Tibial nerve (tissue), 4 donors: ENCODE results near the gene ACOT8. TPM values are rescaled to one million over a fixed set of nuclear protein-coding genes. Genes with fewer than 3 reads are reported as not detected.

Source experiments
- DNase-seq, 2 donors: peaks; one replicate each; pipeline ENCODE4 v3.0.0-alpha.2; 2019; ENCODE audit warnings: low spot score in 2 of 2
- H3K27ac ChIP-seq, 4 donors: fragments of 200-600 bp; sonication (generic) in 3 of 4; one replicate each; pipeline ENCODE4 v1.5.1; 2017 to 2019; ENCODE audit warnings: mild to moderate bottlenecking in 1 of 4
- H3K27me3 ChIP-seq, 2 donors: fragments of 200-600 bp; sonication (generic) in 1 of 2; one replicate each; pipeline versions ENCODE4 v1.5.1 to v1.6.0; 2017 to 2019
- H3K36me3 ChIP-seq, 3 donors: fragments of 200-600 bp; sonication (generic); one replicate each; pipeline ENCODE4 v1.5.1; 2018 to 2019
- H3K4me1 ChIP-seq, 4 donors: fragments of 200-600 bp; sonication (generic) in 3 of 4; one replicate each; pipeline ENCODE4 v1.5.1; 2017 to 2019
- H3K4me3 ChIP-seq, 4 donors: fragments of 200-600 bp; sonication (generic) in 3 of 4; one replicate each; pipeline ENCODE4 v1.5.1; 2017 to 2019; ENCODE audit warnings: mild to moderate bottlenecking in 1 of 4, moderate library complexity in 1 of 4
- H3K9me3 ChIP-seq, 4 donors: fragments of 200-600 bp; sonication (generic) in 3 of 4; one replicate each; pipeline ENCODE4 v1.5.1; 2017 to 2019
- EP300 ChIP-seq, 2 donors: sonication (generic); formaldehyde crosslinking; IDR thresholded peaks; one replicate each; pipeline ENCODE4 v1.6.1; 2017; ENCODE audit warnings: antibody characterized with exemption in 2 of 2, mild to moderate bottlenecking in 1 of 2
- POLR2A ChIP-seq, 2 donors: fragments of 450-650 bp; IDR thresholded peaks; one replicate each; pipeline ENCODE4 v1.6.1; 2017; ENCODE audit warnings: antibody characterized with exemption in 2 of 2, mild to moderate bottlenecking in 2 of 2, moderate library complexity in 2 of 2
- WGBS, 2 donors: methylation state at CpG; one replicate each; pipeline ENCODE4 v1.1.5; 2018; 5-methylcytosine and 5-hydroxymethylcytosine counted together
- total RNA-seq, 4 donors: library from RNA; depleted of rRNA; stranded (reverse); fragments of >200 nt; gene quantifications; one replicate each; pipeline ENCODE4 v1.1.0, GENCODE V29; 2016
- TF ChIP-seq, protein P1 (sequence below), 5 experiments: fragments of 200-600 bp in 3 of 5; fragments of 450-650 bp in 2 of 5; sonication (generic) in 3 of 5; IDR thresholded peaks; one replicate each; pipeline ENCODE4 v1.5.1; 2016 to 2019; ENCODE audit warnings: antibody characterized with exemption in 5 of 5, mild to moderate bottlenecking in 3 of 5, moderate library complexity in 2 of 5

Gene ACOT8
- total RNA-seq, 4 donors from 2014 or later, result 44.4 to 58.4 (median 52.5) TPM

DNA sequence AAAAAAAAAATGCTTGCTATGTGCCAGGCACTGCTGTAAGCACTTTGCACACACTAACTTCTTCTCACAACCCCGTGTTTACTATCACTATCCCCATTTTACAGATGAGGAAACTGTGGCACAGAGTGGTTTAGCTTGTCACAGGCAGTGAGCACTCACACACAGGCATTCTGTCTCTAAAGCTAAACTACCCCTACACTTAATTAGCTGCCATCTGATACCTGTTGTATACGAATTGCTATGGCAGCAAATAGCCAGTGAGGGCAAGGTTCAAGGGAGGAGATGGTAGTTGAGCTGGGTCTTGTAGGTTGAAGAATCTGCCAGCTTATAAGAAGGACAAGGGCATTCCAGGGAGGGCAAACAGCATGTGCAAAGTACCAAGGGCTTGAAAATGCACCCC is 35.2 kb downstream of the ACOT8 start:
- Histone ChIP-seq H3K9me3 (no peaks in the 10 kb centered on the region), H3K4me1 (peaks cover 0 to 50% (median 14%) of the 10 kb centered on the region in 4 donors), H3K27ac (no peak overlapping the region)

DNA sequence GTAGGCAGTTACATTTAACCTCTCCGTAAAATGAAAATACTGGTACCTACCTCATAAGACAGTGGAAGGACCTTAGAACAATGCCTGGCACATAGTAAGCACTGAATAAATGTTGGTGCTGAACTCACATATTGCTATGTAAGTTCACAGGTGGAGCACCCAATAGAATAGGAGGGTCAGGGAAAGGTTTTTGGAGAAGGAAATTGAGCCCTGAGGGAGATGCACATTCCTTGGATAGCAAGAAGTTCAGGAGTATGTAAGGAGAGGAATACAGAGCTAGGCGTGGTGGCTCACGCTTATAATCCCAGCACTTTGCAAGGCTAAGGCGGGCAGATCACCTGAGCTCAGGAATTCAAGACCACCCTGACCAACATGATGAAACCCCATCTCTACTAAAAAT is 37.7 kb downstream of the ACOT8 start:
- no peaks in the 10 kb centered on the region for H3K9me3 ChIP-seq
- no peak for TF ChIP-seq EP300 (IDR thresholded peaks at IDR 0.05)
- TF ChIP-seq, protein P1, sequence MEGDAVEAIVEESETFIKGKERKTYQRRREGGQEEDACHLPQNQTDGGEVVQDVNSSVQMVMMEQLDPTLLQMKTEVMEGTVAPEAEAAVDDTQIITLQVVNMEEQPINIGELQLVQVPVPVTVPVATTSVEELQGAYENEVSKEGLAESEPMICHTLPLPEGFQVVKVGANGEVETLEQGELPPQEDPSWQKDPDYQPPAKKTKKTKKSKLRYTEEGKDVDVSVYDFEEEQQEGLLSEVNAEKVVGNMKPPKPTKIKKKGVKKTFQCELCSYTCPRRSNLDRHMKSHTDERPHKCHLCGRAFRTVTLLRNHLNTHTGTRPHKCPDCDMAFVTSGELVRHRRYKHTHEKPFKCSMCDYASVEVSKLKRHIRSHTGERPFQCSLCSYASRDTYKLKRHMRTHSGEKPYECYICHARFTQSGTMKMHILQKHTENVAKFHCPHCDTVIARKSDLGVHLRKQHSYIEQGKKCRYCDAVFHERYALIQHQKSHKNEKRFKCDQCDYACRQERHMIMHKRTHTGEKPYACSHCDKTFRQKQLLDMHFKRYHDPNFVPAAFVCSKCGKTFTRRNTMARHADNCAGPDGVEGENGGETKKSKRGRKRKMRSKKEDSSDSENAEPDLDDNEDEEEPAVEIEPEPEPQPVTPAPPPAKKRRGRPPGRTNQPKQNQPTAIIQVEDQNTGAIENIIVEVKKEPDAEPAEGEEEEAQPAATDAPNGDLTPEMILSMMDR (IDR thresholded peaks at IDR 0.05), result no peak
- TF ChIP-seq POLR2A (IDR thresholded peaks at IDR 0.05), result no peak
- no peak overlapping the region for H3K27ac ChIP-seq
- H3K27me3 ChIP-seq, result peaks cover 0 to 26% of the 10 kb centered on the region in 2 donors
- WGBS, 2 donors, result 91 to 99% methylated on average over 4 of the region's 4 CpGs
- H3K36me3 ChIP-seq, result no peaks in the 10 kb centered on the region
- no peak for DNase-seq
- H3K4me1 ChIP-seq, result peaks cover 0 to 39% (median 10%) of the 10 kb centered on the region in 4 donors
- H3K4me3 ChIP-seq, result no peak overlapping the region

More for the DNA sequence above, 35.2 kb downstream of the ACOT8 start:
- TF ChIP-seq POLR2A (IDR thresholded peaks at IDR 0.05) (no peak), EP300 (IDR thresholded peaks at IDR 0.05) (no peak)
- TF ChIP-seq, protein P1 (IDR thresholded peaks at IDR 0.05), result no peak
- Histone ChIP-seq H3K4me3 (no peak overlapping the region), H3K27me3 (peaks cover 0 to 28% of the 10 kb centered on the region in 2 donors), H3K36me3 (no peaks in the 10 kb centered on the region)
- DNase-seq, result no peak
- WGBS, 2 donors, result 74% methylated on average over 2 of the region's 2 CpGs

DNA sequence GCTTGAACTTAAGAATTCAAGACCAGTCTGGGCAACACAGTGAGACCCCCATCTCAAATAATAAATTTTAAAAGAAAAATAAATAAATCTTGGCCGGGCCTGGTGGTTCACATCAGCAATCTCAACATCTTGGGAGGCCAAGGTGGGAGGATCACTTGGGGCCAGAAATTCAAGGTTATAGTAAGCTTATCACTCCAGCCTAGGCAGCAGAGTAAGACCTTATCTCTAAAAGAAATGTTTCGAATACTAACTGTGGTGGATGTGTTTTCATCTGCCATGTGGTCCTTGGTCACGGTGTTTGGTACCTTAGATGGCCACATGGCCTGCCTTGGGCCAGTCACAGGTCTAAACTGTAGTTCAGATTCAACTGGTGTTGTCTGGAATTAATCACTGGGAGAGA is 39.0 kb downstream of the ACOT8 start:
- no peak for DNase-seq
- Histone ChIP-seq H3K9me3 (no peaks in the 10 kb centered on the region), H3K4me1 (peaks cover 0 to 29% (median 3%) of the 10 kb centered on the region in 4 donors), H3K36me3 (no peaks in the 10 kb centered on the region), H3K27me3 (peaks cover 0 to 13% of the 10 kb centered on the region in 2 donors), H3K27ac (peak overlapping the region; percentile 37 to 82 (median 62)), H3K4me3 (no peak overlapping the region)
- TF ChIP-seq, protein P1 (IDR thresholded peaks at IDR 0.05), result no peak
- TF ChIP-seq POLR2A (IDR thresholded peaks at IDR 0.05) (no peak), EP300 (IDR thresholded peaks at IDR 0.05) (no peak)
- WGBS, 2 donors, result 68 to 89% methylated on average over 3 of the region's 3 CpGs

DNA sequence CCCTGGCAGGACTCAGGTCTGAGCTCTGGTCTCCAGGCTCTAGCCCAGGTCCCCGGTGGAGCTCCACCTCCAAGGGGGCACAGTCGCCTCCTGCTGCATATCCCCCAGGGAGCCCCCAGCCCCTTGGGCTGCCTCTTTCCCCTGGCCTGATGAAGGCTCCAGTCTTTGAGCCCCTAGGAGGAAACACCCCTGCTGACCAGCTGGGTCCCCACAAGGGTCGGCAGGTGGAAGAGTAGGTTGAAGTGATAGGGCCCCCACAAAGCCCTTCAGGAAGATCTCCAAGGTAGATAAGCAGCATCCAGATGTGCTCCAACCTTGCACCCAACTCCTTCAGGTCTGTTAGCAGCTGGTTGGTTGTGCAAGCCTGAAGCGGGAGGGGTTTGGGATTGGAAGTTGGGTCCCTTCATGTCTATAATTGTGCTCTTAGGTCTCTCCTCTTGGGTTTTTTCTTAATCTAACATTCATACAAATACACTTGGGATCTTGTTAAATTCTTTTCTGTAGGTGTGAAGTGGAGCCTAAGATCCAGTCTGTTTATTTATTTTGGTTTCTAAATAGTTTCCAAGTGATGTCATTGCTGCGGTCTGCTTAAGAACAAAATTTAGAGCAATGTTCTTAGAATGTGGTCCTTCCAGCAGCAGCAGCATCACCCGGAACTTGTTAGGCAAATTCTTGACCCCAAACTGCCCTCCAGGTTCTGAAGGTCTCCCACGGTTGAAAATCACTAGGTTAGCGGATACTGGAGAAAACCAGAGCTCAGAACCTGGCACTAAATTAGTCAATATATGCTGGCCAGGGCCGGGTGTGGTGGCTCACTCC is 39.6 kb downstream of the ACOT8 start:
- peak in 1 of 2 donors; percentile 45 for DNase-seq
- H3K36me3 ChIP-seq, result no peaks in the 10 kb centered on the region
- H3K27me3 ChIP-seq, result peaks cover 0 to 7% of the 10 kb centered on the region in 2 donors
- WGBS, 2 donors, result 42 to 43% methylated on average over 8 to 9 of the region's 9 CpGs
- no peak overlapping the region for H3K4me3 ChIP-seq
- peaks cover 0 to 29% (median 5%) of the 10 kb centered on the region in 4 donors for H3K4me1 ChIP-seq
- H3K9me3 ChIP-seq, result no peaks in the 10 kb centered on the region
- peak overlapping the region; percentile 37 to 82 (median 62) for H3K27ac ChIP-seq
- TF ChIP-seq POLR2A (IDR thresholded peaks at IDR 0.05) (no peak), EP300 (IDR thresholded peaks at IDR 0.05) (peak; percentile 20 to 45)

DNA sequence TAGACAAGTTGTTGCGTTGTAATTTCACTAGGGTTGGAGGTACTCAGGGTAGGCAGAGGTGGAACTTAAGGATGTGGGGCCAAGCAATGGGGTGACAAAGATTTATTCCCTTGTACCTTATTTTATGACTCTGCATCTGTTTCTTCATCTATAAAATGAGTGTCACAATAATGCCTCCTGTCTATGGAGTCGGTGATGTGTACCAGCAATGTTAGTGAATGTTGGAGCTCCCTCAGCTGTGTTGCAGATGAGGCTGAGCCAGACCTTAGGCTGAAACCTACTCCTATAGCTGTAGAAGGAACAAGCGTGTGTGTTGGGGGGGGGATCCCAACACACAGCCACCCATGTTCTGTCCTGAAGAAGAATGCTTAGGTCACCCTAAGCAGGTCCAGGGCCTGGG is 40.2 kb downstream of the ACOT8 start:
- Histone ChIP-seq H3K27me3 (peaks cover 0 to 3% of the 10 kb centered on the region in 2 donors), H3K4me3 (no peak overlapping the region), H3K4me1 (peaks cover 0 to 28% (median 6%) of the 10 kb centered on the region in 4 donors), H3K9me3 (no peaks in the 10 kb centered on the region), H3K27ac (peak overlapping the region in 2 of 4 donors; percentile 81 to 82), H3K36me3 (no peaks in the 10 kb centered on the region)
- DNase-seq, result no peak
- WGBS, 2 donors, result 90 to 93% methylated on average over 3 of the region's 3 CpGs
- TF ChIP-seq POLR2A (IDR thresholded peaks at IDR 0.05), result no peak
- TF ChIP-seq, protein P1 (IDR thresholded peaks at IDR 0.05), result no peak
- no peak for TF ChIP-seq EP300 (IDR thresholded peaks at IDR 0.05)
